Measurements from ENCODE around the gene CDC42BPA.

DNA sequence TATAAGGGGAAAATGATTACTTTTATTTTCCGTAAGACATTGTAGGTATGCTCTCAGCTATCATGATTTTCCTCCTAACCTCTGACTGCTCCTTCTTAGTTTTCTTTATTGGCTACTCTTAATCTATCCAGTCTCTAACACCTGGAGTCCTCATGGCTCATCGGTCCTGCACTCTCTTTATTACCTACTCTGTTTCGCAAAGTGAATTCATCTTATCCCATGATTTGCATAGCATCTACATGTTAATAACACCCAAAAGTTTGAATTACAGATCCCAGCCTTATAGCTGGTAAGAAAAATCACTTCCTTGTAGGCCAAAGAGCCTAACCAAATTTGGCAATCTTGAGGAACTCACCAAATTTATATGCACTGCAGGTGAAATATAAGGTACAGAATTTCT lies 136.3 kb downstream of the CDC42BPA start:
- TF ChIP-seq, protein P1, sequence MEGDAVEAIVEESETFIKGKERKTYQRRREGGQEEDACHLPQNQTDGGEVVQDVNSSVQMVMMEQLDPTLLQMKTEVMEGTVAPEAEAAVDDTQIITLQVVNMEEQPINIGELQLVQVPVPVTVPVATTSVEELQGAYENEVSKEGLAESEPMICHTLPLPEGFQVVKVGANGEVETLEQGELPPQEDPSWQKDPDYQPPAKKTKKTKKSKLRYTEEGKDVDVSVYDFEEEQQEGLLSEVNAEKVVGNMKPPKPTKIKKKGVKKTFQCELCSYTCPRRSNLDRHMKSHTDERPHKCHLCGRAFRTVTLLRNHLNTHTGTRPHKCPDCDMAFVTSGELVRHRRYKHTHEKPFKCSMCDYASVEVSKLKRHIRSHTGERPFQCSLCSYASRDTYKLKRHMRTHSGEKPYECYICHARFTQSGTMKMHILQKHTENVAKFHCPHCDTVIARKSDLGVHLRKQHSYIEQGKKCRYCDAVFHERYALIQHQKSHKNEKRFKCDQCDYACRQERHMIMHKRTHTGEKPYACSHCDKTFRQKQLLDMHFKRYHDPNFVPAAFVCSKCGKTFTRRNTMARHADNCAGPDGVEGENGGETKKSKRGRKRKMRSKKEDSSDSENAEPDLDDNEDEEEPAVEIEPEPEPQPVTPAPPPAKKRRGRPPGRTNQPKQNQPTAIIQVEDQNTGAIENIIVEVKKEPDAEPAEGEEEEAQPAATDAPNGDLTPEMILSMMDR (IDR thresholded peaks at IDR 0.05) = no peak
- TF ChIP-seq POLR2AphosphoS5 (IDR thresholded peaks at IDR 0.05; ENCODE audit: insufficient read depth in 1 of 2, low read depth in 1 of 2) = no peak
